Jurkat, Clone E6-1 (cell line): Measurements from ENCODE around the gene CATSPERZ.

Experiments used
- DNase-seq: peaks from one replicate; pipeline ENCODE4 v3.0.0-alpha.2; 2011; ENCODE audit warnings: low read depth, low spot score
- H3K4me3 ChIP-seq: 2 replicates; pipeline ENCODE4 v1.5.1; 2011; ENCODE audit warnings: mild to moderate bottlenecking, low read length, control low read depth, moderate library complexity

CATSPERZ gene

DNA sequence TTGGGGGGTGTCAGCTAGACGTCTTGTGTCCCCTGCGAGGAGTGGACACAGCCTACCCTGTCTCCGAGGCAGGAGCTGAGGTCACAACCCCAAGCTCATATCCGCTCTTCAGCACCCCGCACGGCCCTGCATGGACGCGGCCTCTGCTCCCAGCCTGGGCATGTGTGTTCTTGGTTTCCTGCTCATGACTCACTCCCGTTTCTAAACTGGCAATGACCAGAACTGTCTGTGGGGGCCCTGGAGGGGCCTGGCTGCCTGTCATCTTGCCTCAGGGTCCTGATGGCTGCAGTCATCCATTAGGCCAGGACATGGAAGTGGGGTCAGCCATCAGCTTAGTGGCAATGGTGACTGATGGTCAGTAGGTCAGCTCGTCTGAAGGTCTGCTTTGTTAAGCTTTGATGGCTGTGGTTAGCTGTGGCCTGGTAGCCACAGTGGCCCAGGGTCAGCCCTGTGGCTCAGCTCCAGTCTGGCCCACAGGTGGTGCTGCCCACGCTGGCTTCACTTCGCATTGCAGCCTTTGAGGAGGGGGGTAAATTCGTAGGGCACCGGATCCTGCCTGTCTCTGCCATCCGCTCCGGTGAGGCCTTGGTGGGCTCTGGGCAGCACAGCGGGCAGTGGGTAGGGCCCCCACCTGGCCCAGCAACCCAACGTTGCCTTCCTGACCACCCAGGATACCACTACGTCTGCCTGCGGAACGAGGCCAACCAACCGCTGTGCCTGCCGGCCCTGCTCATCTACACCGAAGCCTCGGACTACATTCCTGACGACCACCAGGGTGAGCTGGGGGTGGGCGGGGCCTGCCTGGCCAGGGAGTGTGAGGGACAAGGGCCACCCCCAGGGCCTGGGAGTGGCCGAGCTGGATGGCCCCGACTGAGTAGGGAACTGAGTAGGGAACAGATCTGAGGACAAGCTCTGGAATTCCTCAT, 36.9 kb upstream of the CATSPERZ start:
- no peak for DNase-seq
- H3K4me3 ChIP-seq: no peak overlapping the region

DNA sequence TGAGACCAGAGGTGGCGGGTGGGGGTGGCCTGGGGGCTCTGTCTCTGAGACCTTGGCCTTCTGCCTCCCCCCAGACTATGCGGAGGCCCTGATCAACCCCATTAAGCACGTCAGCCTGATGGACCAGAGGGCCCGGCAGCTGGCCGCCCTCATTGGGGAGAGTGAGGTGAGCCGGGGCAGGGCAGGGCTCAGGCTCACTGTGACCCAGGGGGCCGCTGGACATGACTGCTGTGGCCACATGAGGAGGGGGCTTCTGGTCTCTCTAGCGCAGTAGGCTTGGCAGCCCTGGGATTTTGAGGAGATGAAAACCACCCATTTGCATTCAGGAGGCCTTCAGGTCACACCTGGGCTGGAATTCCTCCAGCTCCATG, 36.2 kb upstream of the CATSPERZ start:
- no peak overlapping the region for H3K4me3 ChIP-seq
- DNase-seq: no peak

GRCh38 chr11:64264371-64264852, 35.7 kb upstream of the CATSPERZ start:
- no peak for DNase-seq

GRCh38 chr11:64265176-64266160, 34.7 kb upstream of the CATSPERZ start:
- H3K4me3 ChIP-seq: no peak overlapping the region

More at GRCh38 chr11:64264371-64264852, 35.7 kb upstream of the CATSPERZ start:
- no peak overlapping the region for H3K4me3 ChIP-seq

DNA sequence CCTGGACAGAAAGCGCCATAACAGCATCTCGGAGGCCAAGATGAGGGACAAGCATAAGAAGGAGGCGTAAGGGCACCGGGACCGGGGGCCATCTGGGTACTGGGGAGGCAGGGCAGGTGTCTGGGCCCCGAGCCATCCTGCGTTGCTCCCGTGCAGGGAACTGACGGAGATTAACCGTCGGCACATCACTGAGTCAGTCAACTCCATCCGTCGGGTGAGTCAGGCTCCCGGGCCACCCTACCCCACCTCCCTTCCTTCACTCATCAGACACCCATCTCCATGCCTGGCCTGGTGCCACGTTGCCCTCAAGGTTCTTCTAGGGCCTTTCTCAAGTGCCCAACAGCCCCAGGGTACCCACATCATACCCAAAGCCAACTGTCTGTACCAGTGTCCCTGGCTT, 33.8 kb upstream of the CATSPERZ start:
- no peak for DNase-seq
- no peak overlapping the region for H3K4me3 ChIP-seq

More at GRCh38 chr11:64265176-64266160, 34.7 kb upstream of the CATSPERZ start:
- DNase-seq: no peak

DNA sequence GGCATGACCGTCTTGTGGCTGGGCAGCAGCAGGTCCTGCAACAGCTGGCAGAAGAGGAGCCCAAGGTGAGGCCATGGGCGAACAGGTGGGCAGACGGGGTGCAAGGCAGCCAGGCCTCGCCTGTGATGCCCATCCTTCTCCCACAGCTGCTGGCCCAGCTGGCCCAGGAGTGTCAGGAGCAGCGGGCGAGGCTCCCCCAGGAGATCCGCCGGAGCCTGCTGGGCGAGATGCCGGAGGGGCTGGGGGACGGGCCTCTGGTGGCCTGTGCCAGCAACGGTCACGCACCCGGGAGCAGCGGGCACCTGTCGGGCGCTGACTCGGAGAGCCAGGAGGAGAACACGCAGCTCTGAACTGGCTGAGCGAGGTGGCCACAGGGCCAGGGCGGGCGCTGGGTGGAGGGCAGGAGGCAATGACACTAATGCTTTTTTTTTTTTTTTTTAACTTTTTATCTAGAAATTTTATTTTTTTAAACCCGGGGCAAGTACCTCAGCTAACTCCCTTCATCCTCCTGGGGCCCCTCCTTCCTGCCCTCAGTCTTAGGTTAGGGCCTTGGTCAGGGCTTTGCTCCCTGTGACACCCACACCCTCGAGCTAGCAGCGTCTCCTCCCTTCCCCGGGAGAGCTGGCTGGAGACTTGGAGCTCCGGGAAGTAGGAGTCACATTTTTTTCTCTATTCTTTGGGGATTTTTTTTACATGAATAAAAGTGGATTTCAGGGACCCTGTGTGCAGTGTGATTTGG, 32.8 kb upstream of the CATSPERZ start:
- DNase-seq: no peak
- H3K4me3 ChIP-seq: no peak overlapping the region

- no peak for DNase-seq
- peak overlapping the region; percentile 89 for H3K4me3 ChIP-seq
These were observed 31.9 kb upstream of the CATSPERZ start for GRCh38 chr11:64268025-64268892.

DNA sequence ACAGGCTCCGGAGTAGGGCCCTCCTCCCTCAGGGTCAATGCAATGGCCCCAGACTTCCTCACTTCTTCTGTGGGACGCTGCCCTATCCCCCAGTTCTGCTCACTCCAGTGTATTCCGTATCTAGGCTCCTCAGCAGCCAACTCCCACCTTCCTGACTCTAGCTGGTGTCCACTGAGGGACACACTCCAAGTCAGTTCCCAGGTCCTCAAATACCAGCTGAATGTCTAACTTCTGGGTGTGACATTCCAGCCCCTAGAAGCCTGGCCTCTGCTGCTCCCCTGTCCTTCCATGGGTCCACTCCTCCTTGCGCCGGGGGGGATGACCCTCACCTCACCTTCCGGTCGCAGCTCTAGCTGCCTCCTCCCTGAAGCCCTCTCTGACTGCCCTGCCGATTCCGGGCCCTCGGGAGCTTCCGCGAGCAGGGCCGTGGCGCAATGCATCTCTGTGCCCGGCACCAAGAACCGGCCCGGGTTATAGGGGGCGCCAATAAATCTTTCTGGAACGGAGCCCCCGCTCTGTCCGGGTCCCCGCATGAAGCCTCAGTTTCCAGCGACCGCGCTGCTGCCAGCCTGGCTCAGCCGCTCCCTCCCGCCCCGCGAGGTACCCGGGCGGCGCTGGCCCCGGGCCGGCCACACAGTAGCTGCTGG, 31.1 kb upstream of the CATSPERZ start:
- H3K4me3 ChIP-seq: peak overlapping the region; percentile 89
- DNase-seq: no peak

DNA sequence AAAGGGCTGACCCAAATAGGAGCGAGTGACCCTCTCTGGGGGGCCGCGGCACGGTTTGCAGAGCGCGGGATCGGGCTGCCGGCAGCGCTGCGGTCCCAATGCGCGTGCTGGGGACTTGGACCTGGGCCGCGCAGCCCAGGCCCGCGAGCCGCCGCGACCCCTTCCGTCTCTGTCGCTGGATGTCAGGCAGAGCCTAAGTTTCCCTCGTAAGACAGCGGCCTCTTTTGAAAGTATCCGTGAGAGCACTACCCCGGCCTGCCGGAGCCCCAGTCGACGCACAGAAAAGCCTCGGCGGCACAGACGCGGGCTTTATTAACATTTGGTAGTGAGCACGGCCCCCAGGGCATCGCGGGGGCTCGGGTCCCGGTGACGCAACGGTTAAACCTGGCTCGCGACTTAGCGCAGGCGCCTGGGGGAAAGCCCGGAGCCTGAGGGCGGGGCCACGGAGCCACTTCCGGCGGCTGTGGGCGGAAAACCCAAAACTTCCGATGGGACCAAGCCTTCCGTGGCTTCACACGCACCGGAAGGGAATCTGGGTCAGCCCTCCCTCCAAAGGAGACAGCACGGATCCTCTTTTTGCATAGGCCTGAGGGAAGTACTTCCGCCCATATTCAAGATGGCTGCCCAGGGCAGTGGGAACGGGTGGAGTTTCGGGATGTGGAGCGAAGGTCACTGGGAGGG, 30.5 kb upstream of the CATSPERZ start:
- DNase-seq: peak; percentile 100
- H3K4me3 ChIP-seq: peak overlapping the region; percentile 89

DNA sequence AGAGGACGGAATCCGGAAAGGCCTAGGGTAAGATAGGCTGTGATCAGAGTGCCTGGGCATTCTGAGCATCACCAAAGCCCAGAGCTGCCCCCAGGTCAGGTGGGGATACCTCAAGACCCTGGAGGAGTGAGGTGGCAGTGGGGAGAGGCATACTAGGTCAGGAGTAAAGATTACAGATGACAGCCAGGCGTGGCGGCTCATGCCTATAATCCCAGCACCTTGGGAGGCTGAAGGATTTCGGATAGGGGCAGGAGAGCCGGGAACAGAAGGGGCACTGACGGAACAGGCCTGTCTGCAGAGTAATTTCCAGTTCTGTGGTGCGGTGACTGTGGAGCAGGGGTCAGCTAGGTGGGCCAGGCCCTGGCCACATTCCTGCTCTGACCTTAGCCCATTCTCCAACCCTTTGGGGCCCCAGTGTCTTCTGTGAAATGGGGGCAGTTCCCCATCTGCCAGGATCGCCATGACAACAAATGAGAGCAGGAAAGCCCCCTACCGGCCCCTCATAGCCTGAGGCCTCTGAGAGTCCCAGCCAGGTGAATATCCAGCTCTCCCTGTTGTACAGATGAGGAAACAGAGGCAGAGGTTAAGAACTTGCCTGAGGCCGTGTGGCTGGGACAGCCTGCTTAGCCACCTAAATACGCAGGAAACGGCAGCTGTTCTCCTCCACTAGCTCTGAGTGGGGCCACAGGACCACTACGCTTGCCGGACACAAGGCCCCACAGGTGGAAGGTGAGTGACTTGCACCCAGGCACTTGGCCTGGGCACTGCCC, 24.9 kb upstream of the CATSPERZ start:
- no peak for DNase-seq
- no peak overlapping the region for H3K4me3 ChIP-seq

DNA sequence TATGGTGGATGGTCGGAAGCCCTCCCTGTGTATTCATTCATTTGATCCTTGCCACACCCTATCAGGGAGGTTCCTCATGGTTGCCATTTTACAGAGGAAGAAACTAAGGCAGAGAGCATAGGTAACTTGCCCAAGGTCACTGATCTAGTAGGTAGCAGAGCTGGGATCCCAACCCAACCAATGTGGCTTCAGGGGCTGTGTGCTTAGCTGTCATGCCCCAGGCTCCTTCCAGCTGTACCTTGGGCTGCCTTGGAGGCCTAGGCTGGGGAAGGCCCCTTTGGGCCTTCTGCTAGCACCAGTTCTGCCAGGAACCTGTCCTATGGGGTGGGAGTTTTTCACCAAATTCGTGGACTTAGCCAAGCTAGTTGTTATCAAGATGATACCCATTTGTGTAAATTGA, 24.3 kb upstream of the CATSPERZ start:
- DNase-seq: no peak

GRCh38 chr11:64276653-64277431, 23.3 kb upstream of the CATSPERZ start:
- H3K4me3 ChIP-seq: no peak overlapping the region
- DNase-seq: no peak

More for the DNA sequence above, 24.3 kb upstream of the CATSPERZ start:
- H3K4me3 ChIP-seq: no peak overlapping the region

GRCh38 chr11:64278576-64279190, 21.5 kb upstream of the CATSPERZ start:
- DNase-seq: no peak
- no peak overlapping the region for H3K4me3 ChIP-seq

DNA sequence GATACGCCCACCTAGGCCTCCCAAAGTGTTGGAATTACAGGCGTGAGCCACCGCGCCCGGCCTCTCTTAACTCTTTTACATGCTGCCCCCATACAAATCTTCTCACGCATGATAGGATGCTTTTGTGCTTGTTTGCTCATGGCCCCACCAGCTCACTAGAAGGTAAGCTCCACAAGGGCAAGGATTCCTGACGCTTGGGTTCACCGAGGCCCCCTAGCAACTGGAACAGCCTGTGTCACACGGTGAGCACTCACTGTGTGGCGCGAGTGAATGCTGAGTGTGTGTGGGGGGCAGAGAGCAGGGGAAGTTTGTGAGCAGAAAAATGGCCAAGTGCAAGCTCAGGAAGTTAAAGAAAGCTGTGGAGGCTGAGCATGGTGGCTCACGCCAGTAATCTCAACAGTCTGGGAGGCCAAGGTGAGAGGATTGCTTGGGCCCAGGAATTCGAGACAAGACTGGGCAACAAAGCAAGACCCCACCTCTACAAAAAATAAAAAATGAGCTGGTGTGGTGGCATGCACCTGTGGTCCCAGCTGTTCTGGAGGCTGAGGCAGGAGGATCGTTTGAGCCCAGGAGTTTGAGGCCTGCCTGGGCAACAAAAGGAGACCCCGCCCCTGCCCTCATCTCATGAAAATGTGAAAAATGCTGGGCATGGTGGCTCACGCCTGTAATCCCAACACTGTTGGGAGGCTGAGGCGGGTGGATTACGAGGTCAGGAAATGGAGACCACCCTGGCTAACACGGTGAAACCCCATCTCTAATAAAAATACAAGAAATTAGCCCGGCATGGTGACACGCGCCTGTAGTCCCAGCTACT, 18.0 kb upstream of the CATSPERZ start:
- no peak for DNase-seq
- H3K4me3 ChIP-seq: no peak overlapping the region
